Measurements from ENCODE around the gene ATP11C.

ATP11C gene

DNA sequence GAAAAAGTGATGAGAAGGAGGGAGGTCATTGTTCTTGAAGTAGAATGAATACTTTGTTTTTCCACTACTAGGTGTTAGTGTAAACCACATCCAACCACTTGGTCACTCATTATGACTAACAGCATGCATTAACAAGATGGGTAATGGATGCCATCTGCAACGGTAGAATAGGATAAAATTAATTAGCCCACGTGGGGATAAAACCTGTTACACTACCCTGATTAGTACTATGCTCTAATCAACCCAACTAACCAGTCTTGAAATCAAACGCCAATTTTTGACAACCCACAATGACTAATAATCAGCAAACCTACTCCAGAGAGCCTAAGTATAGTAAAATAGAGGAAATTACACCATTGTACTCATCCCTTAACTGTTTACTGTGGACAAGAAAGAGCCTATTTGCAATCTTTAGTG, 131.4 kb downstream of the ATP11C start:
- in situ Hi-C loops (cut with HindIII; ENCODE audit: low pct_ligation_motif_present, low sequenced_read_pairs): no loop called here
- H3K4me3 ChIP-seq (ENCODE audit: low read depth, low read length): no peak overlapping the region
- H3K27me3 ChIP-seq (replicated peaks): no peaks in the 10 kb centered on the region
- no peak overlapping the region for H3K27ac ChIP-seq
- no peaks in the 10 kb centered on the region for H3K36me3 ChIP-seq (replicated peaks)
- no peak for DNase-seq
- TF ChIP-seq, protein P1, sequence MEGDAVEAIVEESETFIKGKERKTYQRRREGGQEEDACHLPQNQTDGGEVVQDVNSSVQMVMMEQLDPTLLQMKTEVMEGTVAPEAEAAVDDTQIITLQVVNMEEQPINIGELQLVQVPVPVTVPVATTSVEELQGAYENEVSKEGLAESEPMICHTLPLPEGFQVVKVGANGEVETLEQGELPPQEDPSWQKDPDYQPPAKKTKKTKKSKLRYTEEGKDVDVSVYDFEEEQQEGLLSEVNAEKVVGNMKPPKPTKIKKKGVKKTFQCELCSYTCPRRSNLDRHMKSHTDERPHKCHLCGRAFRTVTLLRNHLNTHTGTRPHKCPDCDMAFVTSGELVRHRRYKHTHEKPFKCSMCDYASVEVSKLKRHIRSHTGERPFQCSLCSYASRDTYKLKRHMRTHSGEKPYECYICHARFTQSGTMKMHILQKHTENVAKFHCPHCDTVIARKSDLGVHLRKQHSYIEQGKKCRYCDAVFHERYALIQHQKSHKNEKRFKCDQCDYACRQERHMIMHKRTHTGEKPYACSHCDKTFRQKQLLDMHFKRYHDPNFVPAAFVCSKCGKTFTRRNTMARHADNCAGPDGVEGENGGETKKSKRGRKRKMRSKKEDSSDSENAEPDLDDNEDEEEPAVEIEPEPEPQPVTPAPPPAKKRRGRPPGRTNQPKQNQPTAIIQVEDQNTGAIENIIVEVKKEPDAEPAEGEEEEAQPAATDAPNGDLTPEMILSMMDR (IDR thresholded peaks at IDR 0.05; ENCODE audit: low read depth, low read length, missing control alignments): no peak

DNA sequence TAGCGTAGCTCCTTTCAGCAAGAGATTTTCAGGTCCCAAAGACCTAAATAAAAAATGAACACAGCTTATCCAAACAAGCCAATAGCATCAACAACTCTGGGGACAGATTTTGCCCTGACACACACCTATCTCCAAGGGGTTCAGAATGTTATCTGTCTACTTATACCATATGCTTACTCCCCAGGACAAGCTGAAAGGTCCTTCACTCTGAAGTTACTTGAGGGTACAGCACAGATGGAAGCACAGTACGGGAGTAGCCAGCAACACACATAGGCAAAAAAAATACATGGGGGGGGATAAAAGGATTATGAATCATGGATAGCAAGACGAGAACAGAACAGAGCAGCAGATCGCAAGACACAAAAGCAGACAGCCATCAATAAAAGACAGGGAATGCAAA, 134.2 kb downstream of the ATP11C start:
- Histone ChIP-seq H3K27me3 (replicated peaks) (no peaks in the 10 kb centered on the region), H3K27ac (no peak overlapping the region), H3K36me3 (replicated peaks) (no peaks in the 10 kb centered on the region), H3K4me3 (ENCODE audit: low read depth, low read length) (no peak overlapping the region)
- no peak for DNase-seq
- TF ChIP-seq, protein P1 (IDR thresholded peaks at IDR 0.05; ENCODE audit: low read depth, low read length, missing control alignments): no peak
- in situ Hi-C loops (cut with HindIII; ENCODE audit: low pct_ligation_motif_present, low sequenced_read_pairs): no loop called here

DNA sequence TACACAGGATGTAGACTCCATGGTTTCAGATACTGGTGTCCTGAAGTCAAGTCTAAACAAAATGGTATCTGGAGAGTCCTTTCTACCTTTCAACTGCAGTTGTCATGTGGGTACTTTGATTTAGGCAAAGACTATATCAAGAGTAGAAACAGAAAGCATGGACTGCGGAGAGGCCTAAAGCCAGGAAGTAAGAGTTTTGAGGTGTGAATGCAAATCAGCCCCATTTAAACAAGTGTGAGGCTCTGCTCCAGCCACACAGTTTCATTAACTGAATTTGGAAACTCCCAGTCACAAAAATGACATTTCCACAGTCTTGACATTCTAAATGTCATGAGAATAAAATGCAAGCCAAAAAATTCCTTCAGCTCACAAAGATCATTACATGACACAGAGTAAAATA, 137.7 kb downstream of the ATP11C start:
- in situ Hi-C loops (cut with HindIII; ENCODE audit: low pct_ligation_motif_present, low sequenced_read_pairs): no loop called here
- no peak overlapping the region for H3K27ac ChIP-seq
- no peaks in the 10 kb centered on the region for H3K27me3 ChIP-seq (replicated peaks)
- TF ChIP-seq, protein P1 (IDR thresholded peaks at IDR 0.05; ENCODE audit: low read depth, low read length, missing control alignments): no peak
- H3K4me3 ChIP-seq (ENCODE audit: low read depth, low read length): no peak overlapping the region
- no peak for DNase-seq
- no peaks in the 10 kb centered on the region for H3K36me3 ChIP-seq (replicated peaks)

DNA sequence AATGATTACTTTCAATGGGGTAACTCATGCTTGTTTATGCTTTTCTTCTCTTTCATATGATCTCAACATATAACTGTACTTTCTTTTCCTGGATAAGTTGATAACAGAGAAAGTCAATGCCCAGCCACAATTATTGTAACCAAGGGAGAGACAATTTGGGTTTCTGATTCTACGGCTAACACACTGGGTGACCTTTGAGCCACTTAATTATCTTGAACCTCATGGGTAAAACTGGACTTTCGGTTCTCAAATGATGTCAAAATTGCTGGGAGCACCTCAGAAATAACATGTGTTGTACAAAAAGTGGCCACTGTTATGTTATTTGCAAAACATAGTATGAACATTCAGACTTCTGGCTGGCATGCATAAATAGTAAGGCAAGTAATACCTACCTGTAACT, 145.3 kb downstream of the ATP11C start:
- Histone ChIP-seq H3K27ac (no peak overlapping the region), H3K4me3 (ENCODE audit: low read depth, low read length) (no peak overlapping the region), H3K27me3 (replicated peaks) (no peaks in the 10 kb centered on the region), H3K36me3 (replicated peaks) (no peaks in the 10 kb centered on the region)
- DNase-seq: no peak
- TF ChIP-seq, protein P1 (IDR thresholded peaks at IDR 0.05; ENCODE audit: low read depth, low read length, missing control alignments): no peak
- in situ Hi-C loops (cut with HindIII; ENCODE audit: low pct_ligation_motif_present, low sequenced_read_pairs): no loop called here

DNA sequence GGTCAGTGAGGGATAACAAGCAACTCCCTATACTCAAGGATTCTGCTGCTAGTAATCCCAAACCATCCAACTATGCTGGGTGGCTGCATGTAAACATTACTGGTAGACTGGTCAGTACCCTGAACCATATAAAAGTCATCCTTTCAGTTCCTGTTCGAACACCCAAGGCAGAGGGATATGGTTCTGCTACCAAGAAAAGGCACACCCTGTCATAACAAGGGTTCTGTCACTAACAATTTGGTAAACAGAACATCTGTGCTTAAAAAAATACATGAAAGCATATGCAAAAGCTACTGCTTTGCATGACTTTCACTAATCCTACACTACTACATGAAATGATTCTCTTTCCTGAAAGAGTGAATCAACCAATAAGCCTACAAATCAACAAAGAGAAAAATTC, 148.0 kb downstream of the ATP11C start:
- Histone ChIP-seq H3K36me3 (replicated peaks) (no peaks in the 10 kb centered on the region), H3K27me3 (replicated peaks) (no peaks in the 10 kb centered on the region), H3K4me3 (ENCODE audit: low read depth, low read length) (no peak overlapping the region), H3K27ac (no peak overlapping the region)
- in situ Hi-C loops (cut with HindIII; ENCODE audit: low pct_ligation_motif_present, low sequenced_read_pairs): no loop called here
- no peak for DNase-seq
- TF ChIP-seq, protein P1 (IDR thresholded peaks at IDR 0.05; ENCODE audit: low read depth, low read length, missing control alignments): no peak

DNA sequence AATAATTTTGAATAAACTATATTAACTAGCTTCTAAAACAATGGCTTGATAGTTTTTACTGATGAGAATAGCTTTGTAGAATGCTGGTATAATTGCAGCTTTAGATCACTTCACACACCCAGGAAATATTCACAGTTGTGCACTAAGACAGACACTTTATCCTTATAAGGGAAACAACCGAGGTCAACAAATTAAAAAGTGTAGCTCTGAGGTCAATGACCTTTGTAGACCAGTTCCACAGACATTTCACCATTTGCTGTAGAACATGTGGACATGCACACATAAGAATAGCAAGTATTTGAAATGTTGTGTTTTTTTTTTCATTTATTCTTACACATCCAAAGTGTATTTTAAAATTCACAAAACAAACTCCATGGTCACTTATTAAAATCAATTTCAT, 148.9 kb downstream of the ATP11C start:
- H3K4me3 ChIP-seq (ENCODE audit: low read depth, low read length): no peak overlapping the region
- in situ Hi-C loops (cut with HindIII; ENCODE audit: low pct_ligation_motif_present, low sequenced_read_pairs): no loop called here
- TF ChIP-seq, protein P1 (IDR thresholded peaks at IDR 0.05; ENCODE audit: low read depth, low read length, missing control alignments): no peak
- no peaks in the 10 kb centered on the region for H3K36me3 ChIP-seq (replicated peaks)
- DNase-seq: no peak
- no peaks in the 10 kb centered on the region for H3K27me3 ChIP-seq (replicated peaks)
- no peak overlapping the region for H3K27ac ChIP-seq
